Lower leg skin (tissue), 3 donors: ENCODE results near the gene NLN.

Experiments used
- POLR2A ChIP-seq, 2 donors: fragments of 450-650 bp; IDR thresholded peaks; one replicate each; pipeline ENCODE4 v1.6.1; 2016 to 2017; ENCODE audit warnings: antibody characterized with exemption in 2 of 2, mild to moderate bottlenecking in 1 of 2, moderate library complexity in 1 of 2
- TF ChIP-seq, protein P1 (sequence below), 3 donors: fragments of 450-650 bp; IDR thresholded peaks; one replicate each; pipeline ENCODE4 v1.5.1; 2016; ENCODE audit warnings: antibody characterized with exemption in 3 of 3, mild to moderate bottlenecking in 3 of 3, moderate library complexity in 2 of 3

DNA sequence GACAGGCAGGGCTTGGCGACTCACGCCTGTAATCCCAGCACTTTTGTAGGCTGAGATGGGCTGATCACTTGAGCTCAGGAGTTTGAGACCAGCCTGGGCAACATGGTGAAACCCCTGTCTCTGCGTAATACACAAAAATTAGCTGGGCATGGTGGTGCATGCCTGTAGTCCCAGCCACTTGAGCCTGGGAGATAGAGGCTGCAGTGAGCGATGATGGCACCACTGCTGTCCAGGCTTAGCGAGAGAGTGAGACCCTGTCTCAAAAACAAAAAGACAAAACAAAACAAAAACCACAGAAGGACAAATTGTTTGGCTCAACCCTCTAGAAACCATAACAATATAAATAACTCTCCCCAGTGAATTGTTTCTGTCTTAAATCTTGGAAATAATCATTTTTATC lies 111.8 kb downstream of the NLN start:
- TF ChIP-seq POLR2A (IDR thresholded peaks at IDR 0.05) = no peak
- TF ChIP-seq, protein P1, sequence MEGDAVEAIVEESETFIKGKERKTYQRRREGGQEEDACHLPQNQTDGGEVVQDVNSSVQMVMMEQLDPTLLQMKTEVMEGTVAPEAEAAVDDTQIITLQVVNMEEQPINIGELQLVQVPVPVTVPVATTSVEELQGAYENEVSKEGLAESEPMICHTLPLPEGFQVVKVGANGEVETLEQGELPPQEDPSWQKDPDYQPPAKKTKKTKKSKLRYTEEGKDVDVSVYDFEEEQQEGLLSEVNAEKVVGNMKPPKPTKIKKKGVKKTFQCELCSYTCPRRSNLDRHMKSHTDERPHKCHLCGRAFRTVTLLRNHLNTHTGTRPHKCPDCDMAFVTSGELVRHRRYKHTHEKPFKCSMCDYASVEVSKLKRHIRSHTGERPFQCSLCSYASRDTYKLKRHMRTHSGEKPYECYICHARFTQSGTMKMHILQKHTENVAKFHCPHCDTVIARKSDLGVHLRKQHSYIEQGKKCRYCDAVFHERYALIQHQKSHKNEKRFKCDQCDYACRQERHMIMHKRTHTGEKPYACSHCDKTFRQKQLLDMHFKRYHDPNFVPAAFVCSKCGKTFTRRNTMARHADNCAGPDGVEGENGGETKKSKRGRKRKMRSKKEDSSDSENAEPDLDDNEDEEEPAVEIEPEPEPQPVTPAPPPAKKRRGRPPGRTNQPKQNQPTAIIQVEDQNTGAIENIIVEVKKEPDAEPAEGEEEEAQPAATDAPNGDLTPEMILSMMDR (IDR thresholded peaks at IDR 0.05) = no peak
